Measurements from ENCODE around the gene ASCL5. TPM values are rescaled to one million over a fixed set of nuclear protein-coding genes. Genes with fewer than 3 reads are reported as not detected.
A peak's percentile ranks its signal among the peaks of the same experiment; 100 is the strongest.

ASCL5 gene
- total RNA-seq, 1 donor from 2014 or later, result not detected

DNA sequence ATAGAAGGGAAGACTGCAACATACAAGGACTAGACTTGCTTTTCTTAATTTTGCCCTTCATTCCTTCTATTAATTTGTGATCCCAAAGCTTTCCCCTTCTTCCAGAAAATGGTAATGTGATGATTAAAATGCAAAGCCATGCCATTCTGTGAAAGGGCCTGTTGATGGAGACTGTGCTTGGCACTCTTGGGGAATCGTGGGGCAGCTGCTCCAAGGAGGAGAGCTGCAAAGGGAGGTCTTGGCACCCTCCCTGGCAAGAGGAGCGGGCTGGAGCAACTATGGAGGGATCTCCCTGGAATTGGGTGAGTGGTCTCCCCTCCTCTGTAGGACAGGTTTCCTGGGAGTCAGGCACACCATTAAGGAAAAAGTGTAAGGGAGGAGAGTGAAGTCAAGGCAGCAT, 31.4 kb downstream of the ASCL5 start:
- intact Hi-C loops (cut with DNase I), result no loop called here
- no peak for ATAC-seq (ENCODE audit: poor library complexity)
- DNase-seq, result no peak

DNA sequence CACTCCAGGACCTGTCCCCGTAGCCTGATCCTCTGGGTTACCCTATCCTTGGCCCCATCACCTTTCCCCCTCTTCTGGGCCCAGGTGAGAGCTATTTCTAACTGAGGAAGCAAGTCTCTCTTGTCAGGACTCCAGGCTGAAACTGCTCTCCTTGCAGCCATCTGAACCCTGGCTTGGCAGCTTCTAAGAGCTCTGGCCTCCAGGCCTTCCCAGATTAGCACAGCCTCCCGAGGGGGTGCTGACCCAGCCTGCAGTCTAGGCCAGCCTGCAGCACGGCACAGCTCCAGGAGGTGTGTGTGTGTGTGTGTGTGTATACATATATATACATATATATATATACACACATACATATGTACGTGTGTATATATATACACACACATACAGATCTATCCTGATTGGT, 32.2 kb downstream of the ASCL5 start:
- no peak for ATAC-seq (ENCODE audit: poor library complexity)
- intact Hi-C loops (cut with DNase I), result no loop called here
- no peak for DNase-seq

DNA sequence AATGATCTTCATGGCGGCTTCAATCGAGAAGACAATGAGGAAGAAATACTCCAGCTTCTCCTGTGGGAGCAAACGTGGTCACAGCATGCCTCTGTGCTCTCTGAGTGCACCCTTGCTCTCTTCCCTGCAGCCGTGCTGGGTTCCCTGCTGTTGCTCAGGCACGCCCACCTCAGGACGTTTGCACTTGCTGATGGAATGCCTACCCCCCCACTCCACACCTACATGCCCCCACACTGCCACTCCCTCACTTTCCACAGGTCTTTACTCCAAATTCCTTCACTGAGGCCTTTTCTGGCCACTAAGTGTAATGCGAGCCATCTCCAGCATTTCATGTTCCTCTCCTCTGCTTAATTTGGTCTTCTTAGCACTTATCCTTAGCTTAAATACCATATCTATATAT, 33.0 kb downstream of the ASCL5 start:
- DNase-seq (no peak), ATAC-seq (ENCODE audit: poor library complexity) (no peak)
- intact Hi-C loops (cut with DNase I), result no loop called here

DNA sequence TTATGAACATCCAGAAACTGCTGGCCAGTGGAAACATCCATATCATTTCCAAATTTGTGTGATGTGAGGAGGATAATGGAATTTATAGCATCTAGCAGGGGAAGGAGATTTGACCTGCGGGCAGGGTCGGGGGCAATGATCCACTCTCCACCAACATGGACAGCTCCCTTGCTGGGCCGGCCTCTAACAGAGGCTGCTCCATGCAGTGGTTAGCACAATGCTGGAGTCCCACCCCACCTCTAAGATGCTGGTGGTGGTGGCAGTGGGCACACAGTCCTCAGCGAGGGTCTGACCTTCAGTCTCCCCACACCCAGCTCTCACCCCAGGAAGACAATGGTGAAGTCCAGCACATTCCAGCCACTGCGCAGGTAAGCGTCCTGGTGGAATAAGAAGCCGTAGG, 33.4 kb downstream of the ASCL5 start:
- intact Hi-C loops (cut with DNase I), result no loop called here
- ATAC-seq (ENCODE audit: poor library complexity), result no peak
- DNase-seq, result no peak

DNA sequence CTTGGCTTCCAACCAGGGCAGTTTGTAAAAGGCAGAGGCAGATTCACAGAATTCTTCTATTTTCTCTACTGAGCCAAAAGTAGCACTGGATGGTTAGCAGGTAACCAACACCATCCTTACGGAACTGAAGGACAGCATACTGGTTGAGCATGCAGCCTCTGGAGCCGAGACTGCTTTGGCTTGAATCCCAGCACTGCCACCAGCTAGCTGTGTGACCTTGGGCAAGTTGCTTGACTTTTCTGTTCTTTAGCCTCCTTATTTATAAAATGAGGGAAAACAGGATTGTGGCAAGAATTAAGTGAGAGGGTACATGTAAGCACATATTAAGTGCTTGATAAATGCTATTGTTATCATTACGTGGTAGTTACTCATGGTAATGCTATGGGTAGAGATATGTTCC, 34.2 kb downstream of the ASCL5 start:
- intact Hi-C loops (cut with DNase I), result no loop called here
- no peak for DNase-seq

DNA sequence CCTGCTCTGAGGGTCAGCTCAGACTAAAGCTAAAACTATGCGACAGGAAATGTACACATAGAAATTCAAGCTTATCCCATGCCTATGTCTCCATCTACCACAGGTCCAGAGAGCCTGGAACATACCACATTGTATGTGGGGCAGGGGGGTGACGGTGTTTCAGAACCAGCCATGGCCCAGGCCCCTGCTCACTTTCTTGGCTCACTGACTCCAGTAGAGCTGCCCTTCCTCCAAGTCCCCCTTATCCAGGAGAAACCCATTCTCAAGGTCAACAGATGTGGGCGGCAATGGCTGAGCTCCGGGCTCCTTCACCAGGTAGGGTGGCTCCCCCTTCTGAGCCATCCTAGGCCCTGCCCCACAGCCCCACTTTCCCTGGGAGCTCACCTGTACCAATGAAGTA, 35.7 kb downstream of the ASCL5 start:
- intact Hi-C loops (cut with DNase I), result no loop called here
- ATAC-seq (ENCODE audit: poor library complexity) (no peak), DNase-seq (peak; percentile 29)

More for the DNA sequence above, 34.2 kb downstream of the ASCL5 start:
- ATAC-seq (ENCODE audit: poor library complexity), result no peak

DNA sequence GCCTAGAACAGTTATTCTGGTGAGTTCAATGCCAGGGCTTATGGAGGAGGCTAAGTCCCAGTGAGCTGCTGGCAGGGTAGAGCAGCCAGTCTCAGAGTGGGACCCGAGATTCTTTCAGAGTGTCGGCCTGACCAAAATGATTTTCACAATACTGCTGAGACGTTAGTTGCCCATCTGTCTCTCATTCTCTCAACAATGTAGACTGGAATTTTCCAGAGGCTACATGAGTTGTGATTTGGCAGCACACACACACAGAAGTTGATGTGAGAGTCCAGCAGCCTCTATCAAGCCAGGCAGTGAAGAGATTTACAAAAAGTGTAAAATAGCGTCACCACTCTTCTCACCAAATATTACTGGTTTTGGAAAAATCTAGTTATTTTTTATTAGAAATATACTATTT, 36.4 kb downstream of the ASCL5 start:
- no peak for DNase-seq
- ATAC-seq (ENCODE audit: poor library complexity), result no peak
- intact Hi-C loops (cut with DNase I), result no loop called here

DNA sequence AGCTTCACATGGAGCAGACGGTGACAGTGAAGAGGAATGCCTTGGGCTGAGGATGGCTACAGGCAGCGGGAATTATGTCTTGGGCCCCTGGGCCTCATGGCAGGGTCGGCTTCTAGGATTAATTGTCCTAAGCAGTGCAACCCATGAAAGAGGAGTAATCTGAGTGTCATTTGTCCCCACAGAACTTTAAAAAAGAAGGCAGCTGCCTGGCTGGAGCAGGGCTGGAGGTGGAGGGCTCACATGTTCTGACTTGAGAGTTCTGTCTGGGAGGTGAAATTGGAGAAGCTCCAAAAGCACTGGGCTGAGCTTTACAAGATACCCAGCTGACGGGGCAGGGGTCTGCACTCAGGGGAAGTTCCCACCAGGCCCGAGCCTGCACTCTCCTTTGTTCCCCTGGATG, 37.4 kb downstream of the ASCL5 start:
- ATAC-seq (ENCODE audit: poor library complexity) (no peak), DNase-seq (peak; percentile 2)
- intact Hi-C loops (cut with DNase I), result no loop called here

DNA sequence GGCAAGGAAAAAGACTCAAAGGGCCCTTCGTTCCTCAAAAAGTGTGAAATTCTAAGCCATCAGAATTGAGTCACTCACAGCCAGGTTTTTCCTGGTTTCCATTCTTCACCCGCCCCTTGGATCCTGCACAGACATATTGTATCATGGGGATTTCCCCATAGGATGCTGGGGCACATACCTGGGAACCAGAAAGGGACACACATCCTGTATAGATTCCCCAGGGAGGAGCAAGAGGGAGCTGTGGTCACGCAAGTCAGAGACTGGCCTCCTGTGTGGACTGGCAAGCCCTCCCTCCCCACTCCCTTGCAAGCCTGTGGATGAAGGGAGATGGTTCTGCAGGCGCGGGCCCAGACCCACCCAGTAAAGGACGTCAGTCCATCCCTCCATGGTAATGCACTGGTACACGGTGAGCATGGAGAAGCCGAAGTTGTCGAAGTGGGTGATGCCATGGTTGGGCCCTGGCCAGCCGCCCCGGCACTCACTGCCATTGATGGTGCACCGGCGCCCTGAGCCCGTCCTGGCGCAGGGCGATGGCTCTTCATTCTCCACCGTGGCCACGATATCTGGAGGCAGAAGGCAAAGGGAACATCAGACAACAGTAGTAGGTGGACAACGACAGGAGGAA, 38.0 kb downstream of the ASCL5 start:
- ATAC-seq (ENCODE audit: poor library complexity), result no peak
- intact Hi-C loops (cut with DNase I), result no loop called here

DNA sequence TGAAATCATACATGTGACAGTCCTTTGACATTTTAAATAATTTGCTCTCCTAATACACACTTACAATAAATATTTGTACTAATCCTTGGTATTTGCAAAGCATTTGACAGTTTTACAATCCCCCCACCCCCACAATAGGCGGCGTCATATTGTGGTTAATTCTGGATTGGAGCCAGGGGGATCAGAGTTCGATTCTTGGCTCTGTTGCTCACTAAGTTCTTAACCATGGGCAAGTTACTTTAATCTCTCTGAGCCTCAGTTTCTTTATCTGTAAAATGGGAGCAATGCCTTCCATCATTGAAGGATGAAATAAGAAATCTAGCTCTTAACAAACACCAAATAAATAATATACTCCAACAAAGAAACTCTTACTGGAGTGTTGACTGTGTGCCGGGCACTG, 38.6 kb downstream of the ASCL5 start:
- no peak for ATAC-seq (ENCODE audit: poor library complexity)
- DNase-seq, result no peak
- intact Hi-C loops (cut with DNase I), result no loop called here

More for the DNA sequence above, 38.0 kb downstream of the ASCL5 start:
- peak; percentile 14 for DNase-seq

DNA sequence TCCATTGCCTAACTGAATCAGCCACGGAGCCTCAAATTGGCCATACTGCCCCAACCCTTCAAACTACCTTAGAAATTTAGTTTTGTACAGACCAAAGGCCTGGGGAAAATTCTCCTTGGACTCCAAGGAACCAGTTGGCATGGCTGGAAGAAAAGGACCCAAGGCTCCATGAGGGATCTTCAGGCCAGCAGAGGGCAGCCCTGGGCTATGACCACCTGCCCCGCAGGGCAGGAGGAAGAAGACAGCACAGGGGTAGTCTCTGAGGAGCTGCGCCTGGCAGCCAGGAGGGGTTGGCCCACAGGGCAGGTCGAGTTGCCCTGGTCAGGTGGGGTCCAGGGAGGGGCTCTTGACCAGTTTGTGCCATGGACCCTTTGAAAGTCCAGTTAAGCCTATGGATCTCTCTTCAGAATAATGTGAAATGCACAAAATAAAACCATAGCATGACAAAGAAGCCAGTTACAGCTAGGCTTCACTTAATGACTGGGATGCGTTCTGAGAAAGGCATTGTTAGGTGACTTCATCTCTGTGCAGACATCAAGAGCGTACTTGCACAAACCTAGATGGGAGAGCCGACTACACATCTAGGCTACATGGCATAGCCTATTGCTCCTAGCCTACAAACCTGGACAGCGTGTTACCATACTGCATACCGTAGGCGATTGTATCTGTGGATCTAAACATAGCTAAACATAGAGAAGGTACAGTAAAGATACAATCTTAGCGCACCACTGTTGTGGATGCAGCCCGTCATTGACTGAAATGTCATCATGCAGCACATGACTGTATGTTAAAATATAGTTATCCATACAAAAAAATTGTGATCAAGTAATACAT, 40.9 kb downstream of the ASCL5 start:
- ATAC-seq (ENCODE audit: poor library complexity) (peak; percentile 81), DNase-seq (peak; percentile 67)
- intact Hi-C loops (cut with DNase I), result no loop called here

DNA sequence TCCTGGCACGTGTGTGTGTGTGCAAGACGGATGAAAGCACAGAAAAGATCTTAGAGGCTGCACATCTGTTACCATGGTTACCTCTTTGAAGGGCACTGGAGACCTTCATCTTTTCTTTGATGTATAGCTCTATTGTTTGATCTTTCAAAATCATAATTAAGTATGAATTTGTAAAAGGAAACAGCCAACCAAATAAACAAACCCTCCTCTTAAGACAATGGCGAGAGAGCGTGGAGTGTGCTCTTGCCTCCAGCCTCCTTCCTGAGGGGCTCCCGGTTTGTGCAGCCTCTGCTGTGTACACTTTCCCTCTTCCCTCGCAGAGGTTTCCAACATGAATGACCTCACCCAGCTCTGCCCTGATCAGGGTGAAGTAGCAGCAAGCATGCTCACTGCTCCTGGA, 42.7 kb downstream of the ASCL5 start:
- DNase-seq (no peak), ATAC-seq (ENCODE audit: poor library complexity) (no peak)
- intact Hi-C loops (cut with DNase I), result no loop called here

DNA sequence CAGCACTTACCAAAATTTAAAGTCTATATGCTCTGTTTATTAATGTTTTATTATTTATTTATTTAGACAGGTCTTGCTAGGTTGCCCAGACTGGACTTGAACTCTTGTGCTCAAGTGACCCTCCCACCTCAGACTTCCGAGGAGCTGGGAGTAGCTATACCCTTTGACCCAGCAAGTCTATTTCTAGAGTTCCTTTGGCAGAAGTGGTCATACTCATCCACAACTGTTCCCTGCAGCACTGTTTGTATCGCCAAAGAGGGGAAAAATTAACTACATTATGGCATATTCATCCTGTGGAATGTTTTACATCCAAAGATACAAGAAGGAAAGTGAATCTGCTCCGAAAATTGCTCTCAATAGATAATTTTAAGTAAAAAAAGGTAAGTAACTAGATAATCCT, 43.2 kb downstream of the ASCL5 start:
- intact Hi-C loops (cut with DNase I), result no loop called here
- no peak for ATAC-seq (ENCODE audit: poor library complexity)
- no peak for DNase-seq

DNA sequence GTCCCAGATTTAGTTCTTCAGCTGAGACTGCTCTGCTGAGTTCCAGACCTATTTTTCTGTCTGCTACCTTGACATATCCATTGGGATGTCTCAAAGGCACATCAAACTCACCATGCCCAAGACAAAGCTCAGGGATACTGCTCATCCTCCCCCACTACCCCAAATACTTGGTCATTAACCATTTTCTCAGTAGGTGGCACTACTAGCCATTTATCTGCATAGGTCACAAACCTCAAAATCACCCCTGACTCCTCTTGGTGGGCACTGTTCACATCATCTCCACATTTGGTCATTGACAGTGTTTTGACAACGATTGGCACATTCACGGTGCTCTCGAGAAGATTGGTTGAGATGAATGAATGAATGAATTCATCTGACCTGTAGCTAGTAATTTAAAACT, 46.8 kb downstream of the ASCL5 start:
- DNase-seq, result no peak
- no peak for ATAC-seq (ENCODE audit: poor library complexity)
- intact Hi-C loops (cut with DNase I), result no loop called here

DNA sequence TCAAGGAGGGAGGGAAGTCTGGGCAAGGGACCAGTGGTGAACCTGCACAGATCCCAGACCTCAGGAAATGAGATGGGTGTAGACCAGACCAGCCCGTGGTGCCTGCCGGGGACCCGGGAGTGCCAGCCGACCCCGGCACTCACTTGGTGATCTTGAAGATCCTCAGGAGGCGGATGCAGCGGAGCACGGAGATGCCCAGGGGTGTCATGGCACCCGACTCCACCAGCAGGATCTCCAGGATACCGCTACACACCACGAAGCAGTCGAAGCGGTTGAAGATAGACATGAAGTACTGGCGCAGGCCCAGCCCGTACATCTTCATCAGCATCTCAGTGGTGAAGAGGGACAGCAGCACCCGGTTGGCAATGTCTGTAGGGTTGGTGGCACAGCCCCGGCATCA, 49.2 kb downstream of the ASCL5 start:
- intact Hi-C loops (cut with DNase I), result no loop called here
- DNase-seq (no peak), ATAC-seq (ENCODE audit: poor library complexity) (no peak)

DNA sequence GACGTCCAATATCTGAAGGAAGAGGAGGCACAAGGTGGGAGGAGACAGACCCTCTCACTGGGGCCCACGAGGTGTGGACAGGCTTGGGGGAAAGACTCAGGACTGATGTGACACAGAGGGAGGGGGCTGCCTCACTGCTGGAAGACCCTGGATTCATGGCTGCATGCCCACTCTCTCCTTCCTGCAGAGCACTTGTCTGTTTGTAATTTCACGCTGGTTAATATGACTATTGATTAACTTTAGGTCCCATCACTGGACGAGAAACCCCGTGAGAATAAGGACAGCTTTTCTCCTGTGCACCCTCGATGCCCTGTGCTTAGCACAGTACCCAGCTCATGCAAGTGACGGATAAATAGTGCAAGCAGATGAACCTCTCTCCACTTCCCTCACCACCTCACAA, 49.9 kb downstream of the ASCL5 start:
- no peak for ATAC-seq (ENCODE audit: poor library complexity)
- no peak for DNase-seq
- intact Hi-C loops (cut with DNase I), result no loop called here

DNA sequence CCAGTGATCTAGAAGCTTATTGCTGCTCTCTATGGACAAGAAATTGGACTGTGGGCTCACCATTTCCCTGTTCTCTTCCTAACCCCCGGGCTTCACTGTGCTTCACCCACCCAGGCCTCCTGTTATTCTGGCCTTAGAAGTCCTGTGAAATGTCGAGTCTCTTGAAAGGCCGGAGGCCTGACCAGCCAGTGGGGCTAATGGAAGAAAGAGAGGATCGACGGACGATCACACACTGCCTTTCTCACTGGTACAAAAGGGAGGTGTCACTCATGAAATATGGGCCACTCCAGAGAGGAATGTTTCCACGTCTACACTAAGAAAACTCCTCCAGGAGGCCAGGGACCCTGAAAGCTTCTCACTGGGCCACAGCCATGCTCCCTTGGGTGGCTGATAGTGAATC, 50.9 kb downstream of the ASCL5 start:
- no peak for ATAC-seq (ENCODE audit: poor library complexity)
- intact Hi-C loops (cut with DNase I), result no loop called here
- DNase-seq, result no peak

DNA sequence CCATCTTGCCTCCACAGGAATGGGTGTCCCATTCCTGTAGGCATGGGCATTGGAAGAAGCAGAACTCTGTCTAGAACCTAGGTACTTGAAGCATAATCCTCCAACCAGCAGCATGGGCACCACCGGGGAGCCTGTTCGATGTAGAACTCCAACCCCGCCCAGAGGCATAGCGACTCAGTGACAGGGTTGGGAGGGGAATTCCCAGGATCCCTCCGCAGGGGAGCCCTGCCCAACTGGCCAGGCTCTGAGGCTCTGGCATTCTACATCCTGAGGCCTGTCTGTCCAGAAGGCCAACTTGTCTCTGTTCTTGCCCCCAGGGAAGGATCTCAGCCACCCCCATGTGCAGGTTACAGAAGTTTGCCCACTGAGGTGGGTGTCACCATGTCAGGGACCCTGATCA, 53.0 kb downstream of the ASCL5 start:
- intact Hi-C loops (cut with DNase I), result no loop called here
- no peak for DNase-seq
- ATAC-seq (ENCODE audit: poor library complexity), result no peak

DNA sequence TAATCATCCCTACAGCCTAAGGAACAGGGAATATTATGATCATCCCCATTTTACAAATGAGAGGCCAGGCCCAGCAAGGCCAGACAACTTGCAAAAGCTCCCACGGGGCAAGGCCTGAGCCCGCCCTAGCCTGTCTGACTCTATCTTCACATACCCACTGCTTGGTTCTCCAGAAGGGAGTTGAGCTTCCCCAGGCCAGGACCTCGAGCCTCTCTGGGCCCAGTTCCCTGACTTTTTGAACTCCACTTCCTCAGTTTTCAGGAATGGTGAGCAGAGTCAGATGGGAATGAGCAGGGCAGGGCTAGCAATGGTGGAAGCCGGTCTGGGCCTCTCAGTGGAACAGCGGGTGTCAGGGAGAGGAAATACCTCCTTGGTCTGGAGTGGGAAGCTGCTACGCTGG, 54.1 kb downstream of the ASCL5 start:
- DNase-seq (no peak), ATAC-seq (ENCODE audit: poor library complexity) (peak; percentile 20)
- intact Hi-C loops (cut with DNase I), result no loop called here

DNA sequence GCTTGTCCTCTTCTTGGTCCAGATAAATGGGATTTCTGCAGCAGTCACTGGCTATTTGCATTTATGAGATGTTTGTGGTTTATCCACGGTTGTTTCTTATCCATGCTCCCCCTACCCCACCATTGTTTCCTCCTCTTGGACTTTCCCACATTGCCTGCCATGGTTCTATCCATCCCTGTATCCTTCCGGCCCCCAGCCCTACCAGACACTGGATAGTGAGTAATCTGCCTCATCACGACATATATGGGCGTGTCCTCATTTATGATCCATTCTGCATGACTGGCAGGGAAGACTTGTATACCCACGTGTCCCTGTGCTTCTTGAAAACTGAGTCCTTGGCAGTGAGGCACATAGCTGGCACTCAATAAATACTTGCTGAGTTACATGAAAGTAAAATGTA, 54.8 kb downstream of the ASCL5 start:
- DNase-seq, result no peak
- intact Hi-C loops (cut with DNase I), result no loop called here
- ATAC-seq (ENCODE audit: poor library complexity), result no peak

DNA sequence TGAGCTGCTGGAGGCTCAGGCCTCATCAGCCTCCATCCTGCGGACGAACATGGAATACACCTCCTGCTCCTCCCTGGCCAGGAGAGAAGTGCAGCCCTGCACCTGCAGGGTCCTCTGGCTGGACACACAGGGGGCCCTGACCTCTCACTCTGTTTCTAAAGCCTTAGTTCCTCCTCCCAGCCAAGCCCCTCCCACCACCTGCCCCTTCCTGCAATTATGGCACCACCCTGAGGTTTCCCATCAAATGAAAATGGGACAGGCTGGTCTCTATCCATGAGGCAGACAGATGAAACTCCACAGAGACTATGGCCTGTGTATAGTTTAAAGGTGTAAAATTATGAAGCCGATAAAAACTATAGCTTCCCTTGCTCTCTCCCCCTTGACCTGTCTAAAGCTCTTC, 57.3 kb downstream of the ASCL5 start:
- intact Hi-C loops (cut with DNase I), result no loop called here
- DNase-seq (no peak), ATAC-seq (ENCODE audit: poor library complexity) (no peak)
